DOHH2 (cell line): ENCODE results near the gene BRIP1.
"Not testable (repeated sequence)": the region's sequence is repeated elsewhere in the genome, so short reads cannot be mapped to it uniquely, and the experiment has no call there.

ENCODE experiments used
- CTCF ChIP-seq: fragments of 200-600 bp; sonication (generic); IDR thresholded peaks from one replicate; pipeline ENCODE4 v1.5.1; 2014; ENCODE audit warnings: antibody characterized with exemption, mild to moderate bottlenecking, low read depth, low read length; ENCODE audit not compliant: poor library complexity, severe bottlenecking
- EZH2phosphoT487 ChIP-seq: fragments of 200-600 bp; sonication (generic); IDR thresholded peaks from 2 replicates; pipeline ENCODE4 v1.6.1; 2017; ENCODE audit warnings: borderline replicate concordance, mild to moderate bottlenecking, antibody characterized with exemption, low read length, moderate library complexity, mixed read lengths

GRCh38 chr17:61885865-61886264, 22.5 kb upstream of the BRIP1 start:
- not testable (repeated sequence) for TF ChIP-seq CTCF, EZH2phosphoT487
